ENCODE data around the gene NNMT. TPM values are rescaled to one million over a fixed set of nuclear protein-coding genes. Genes with fewer than 3 reads are reported as not detected.
A peak's percentile ranks its signal among the peaks of the same experiment; 100 is the strongest.

Gene NNMT
- total RNA-seq (2021): not detected in 2 replicates
- Bru-seq, nascent RNA: percentile 12 among the genes with signal in this experiment
- percentile 8 among the genes with signal in this experiment for BruChase-seq, experiment 1, labeled RNA remaining after a 2-hour chase
- percentile 12 among the genes with signal in this experiment for BruChase-seq, experiment 2, labeled RNA remaining after a 6-hour chase
- long read RNA-seq: 0 reads

DNA sequence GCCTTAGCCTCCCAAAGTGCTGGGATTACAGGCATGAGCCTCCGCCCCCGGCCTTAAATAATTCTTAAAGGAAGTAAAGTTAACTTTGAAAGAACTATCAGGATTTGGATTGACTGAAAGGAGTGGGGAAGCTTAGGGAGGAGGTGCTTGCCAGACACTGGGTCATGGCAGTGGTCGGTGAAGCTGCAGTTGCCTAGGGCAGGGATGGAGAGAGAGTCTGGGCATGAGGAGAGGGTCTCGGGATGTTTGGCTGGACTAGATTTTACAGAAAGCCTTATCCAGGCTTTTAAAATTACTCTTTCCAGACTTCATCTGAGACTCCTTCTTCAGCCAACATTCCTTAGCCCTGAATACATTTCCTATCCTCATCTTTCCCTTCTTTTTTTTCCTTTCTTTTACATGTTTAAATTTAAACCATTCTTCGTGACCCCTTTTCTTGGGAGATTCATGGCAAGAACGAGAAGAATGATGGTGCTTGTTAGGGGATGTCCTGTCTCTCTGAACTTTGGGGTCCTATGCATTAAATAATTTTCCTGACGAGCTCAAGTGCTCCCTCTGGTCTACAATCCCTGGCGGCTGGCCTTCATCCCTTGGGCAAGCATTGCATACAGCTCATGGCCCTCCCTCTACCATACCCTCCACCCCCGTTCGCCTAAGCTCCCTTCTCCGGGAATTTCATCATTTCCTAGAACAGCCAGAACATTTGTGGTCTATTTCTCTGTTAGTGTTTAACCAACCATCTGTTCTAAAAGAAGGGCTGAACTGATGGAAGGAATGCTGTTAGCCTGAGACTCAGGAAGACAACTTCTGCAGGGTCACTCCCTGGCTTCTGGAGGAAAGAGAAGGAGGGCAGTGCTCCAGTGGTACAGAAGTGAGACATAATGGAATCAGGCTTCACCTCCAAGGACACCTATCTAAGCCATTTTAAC lies at the start of gene NNMT:
Gene NNMT (plus strand): TSS at position 724 of the 929 bp plus-strand sequence. CDS start 158 bp downstream, at position 882.
- no peaks in the 10 kb centered on the region; the same call in 1 of the 2 replicates for H4K20me1 ChIP-seq (ENCODE audit: insufficient read depth)
- intact Hi-C loops (cut with micrococcal nuclease; ENCODE audit: unreplicated experiment): no loop called here
- no peak within 1 kb of the TSS for H3K4me3 ChIP-seq
- H3F3A ChIP-seq (ENCODE audit: insufficient read depth, low read depth): no peaks in the 10 kb centered on the region
- no peaks in the 10 kb centered on the region for H3K9me2 ChIP-seq (ENCODE audit: insufficient read depth)
- no peaks in the 10 kb centered on the region for H3K36me3 ChIP-seq (ENCODE audit: low read depth)
- no peak within 1 kb of the TSS for H2AFZ ChIP-seq
- H3K79me2 ChIP-seq (ENCODE audit: low read depth): no peaks in the 10 kb centered on the region
- TF ChIP-seq, protein P1, sequence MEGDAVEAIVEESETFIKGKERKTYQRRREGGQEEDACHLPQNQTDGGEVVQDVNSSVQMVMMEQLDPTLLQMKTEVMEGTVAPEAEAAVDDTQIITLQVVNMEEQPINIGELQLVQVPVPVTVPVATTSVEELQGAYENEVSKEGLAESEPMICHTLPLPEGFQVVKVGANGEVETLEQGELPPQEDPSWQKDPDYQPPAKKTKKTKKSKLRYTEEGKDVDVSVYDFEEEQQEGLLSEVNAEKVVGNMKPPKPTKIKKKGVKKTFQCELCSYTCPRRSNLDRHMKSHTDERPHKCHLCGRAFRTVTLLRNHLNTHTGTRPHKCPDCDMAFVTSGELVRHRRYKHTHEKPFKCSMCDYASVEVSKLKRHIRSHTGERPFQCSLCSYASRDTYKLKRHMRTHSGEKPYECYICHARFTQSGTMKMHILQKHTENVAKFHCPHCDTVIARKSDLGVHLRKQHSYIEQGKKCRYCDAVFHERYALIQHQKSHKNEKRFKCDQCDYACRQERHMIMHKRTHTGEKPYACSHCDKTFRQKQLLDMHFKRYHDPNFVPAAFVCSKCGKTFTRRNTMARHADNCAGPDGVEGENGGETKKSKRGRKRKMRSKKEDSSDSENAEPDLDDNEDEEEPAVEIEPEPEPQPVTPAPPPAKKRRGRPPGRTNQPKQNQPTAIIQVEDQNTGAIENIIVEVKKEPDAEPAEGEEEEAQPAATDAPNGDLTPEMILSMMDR (conservative IDR thresholded peaks at IDR 0.05): no peak
- no peak for TF ChIP-seq EZH2 (IDR thresholded peaks at IDR 0.05; ENCODE audit: low read depth)
- no peak within 1 kb of the TSS for H3K27ac ChIP-seq
- no peak for DNase-seq
- peaks cover 4% of the 10 kb centered on the region; the same call in 1 of the 2 replicates for H3K27me3 ChIP-seq (ENCODE audit: insufficient read depth, low read depth)
- peaks cover 5% of the 10 kb centered on the region; the same call in 1 of the 2 replicates for H3K4me1 ChIP-seq (replicated peaks; ENCODE audit: insufficient read depth)
- POLR2A ChIA-PET (ENCODE audit: unreplicated experiment): no interaction called here
- peak within 1 kb of the TSS; percentile 46; the same call in 1 of the 2 replicates for H3K4me2 ChIP-seq
- BruUV-seq (replicated peaks): no TSS peak
- no peaks in the 10 kb centered on the region; the same call in 1 of the 2 replicates for H3K9me3 ChIP-seq (ENCODE audit: insufficient read depth, low read depth)
- CTCF ChIA-PET: no interaction called here

- BruUV-seq (replicated peaks): no TSS peak
- CTCF ChIA-PET: no interaction called here
- no peaks in the 10 kb centered on the region for H3K4me1 ChIP-seq (replicated peaks; ENCODE audit: insufficient read depth)
- H3K9me2 ChIP-seq (ENCODE audit: insufficient read depth): no peaks in the 10 kb centered on the region
- H3K9me3 ChIP-seq (ENCODE audit: insufficient read depth, low read depth): no peaks in the 10 kb centered on the region
- no peak overlapping the region for H3K27ac ChIP-seq
- H3F3A ChIP-seq (ENCODE audit: insufficient read depth, low read depth): no peaks in the 10 kb centered on the region
- intact Hi-C loops (cut with micrococcal nuclease; ENCODE audit: unreplicated experiment): no loop called here
- no peak overlapping the region for H3K4me3 ChIP-seq
- peaks cover 92% of the 10 kb centered on the region for H3K27me3 ChIP-seq (ENCODE audit: insufficient read depth, low read depth)
- no peaks in the 10 kb centered on the region for H3K79me2 ChIP-seq (ENCODE audit: low read depth)
- no peak overlapping the region for H2AFZ ChIP-seq
- POLR2A ChIA-PET (ENCODE audit: unreplicated experiment): interaction anchor here (0.5 kb wide), 1 partner anchor 545 kb away, joined by 3 read pairs; no protein-coding TSS in a partner anchor
- TF ChIP-seq EZH2 (IDR thresholded peaks at IDR 0.05; ENCODE audit: low read depth): no peak
- TF ChIP-seq, protein P1 (conservative IDR thresholded peaks at IDR 0.05): no peak
- no peak overlapping the region for H3K4me2 ChIP-seq
- no peaks in the 10 kb centered on the region for H4K20me1 ChIP-seq (ENCODE audit: insufficient read depth)
- DNase-seq: no peak
- no peaks in the 10 kb centered on the region for H3K36me3 ChIP-seq (ENCODE audit: low read depth)
Measured at GRCh38 chr11:114247070-114247789, 49.0 kb upstream of the NNMT start.

GRCh38 chr11:114250180-114250579 lies 46.0 kb upstream of the NNMT start:
- peaks cover 90% of the 10 kb centered on the region for H3K27me3 ChIP-seq (ENCODE audit: insufficient read depth, low read depth)
- CTCF ChIA-PET: no interaction called here
- BruUV-seq (replicated peaks): no TSS peak
- POLR2A ChIA-PET (ENCODE audit: unreplicated experiment): no interaction called here
- H3K9me3 ChIP-seq (ENCODE audit: insufficient read depth, low read depth): no peaks in the 10 kb centered on the region
- H3K9me2 ChIP-seq (ENCODE audit: insufficient read depth): no peaks in the 10 kb centered on the region
- no peak overlapping the region for H3K4me3 ChIP-seq
- no peaks in the 10 kb centered on the region for H3K79me2 ChIP-seq (ENCODE audit: low read depth)
- H4K20me1 ChIP-seq (ENCODE audit: insufficient read depth): no peaks in the 10 kb centered on the region
- H3K36me3 ChIP-seq (ENCODE audit: low read depth): no peaks in the 10 kb centered on the region
- intact Hi-C loops (cut with micrococcal nuclease; ENCODE audit: unreplicated experiment): no loop called here
- no peak overlapping the region for H3K27ac ChIP-seq
- no peak overlapping the region for H3K4me2 ChIP-seq
- TF ChIP-seq, protein P1 (conservative IDR thresholded peaks at IDR 0.05): no peak
- no peak for TF ChIP-seq EZH2 (IDR thresholded peaks at IDR 0.05; ENCODE audit: low read depth)
- H3K4me1 ChIP-seq (replicated peaks; ENCODE audit: insufficient read depth): no peaks in the 10 kb centered on the region
- no peak overlapping the region for H2AFZ ChIP-seq
- DNase-seq: no peak
- no peaks in the 10 kb centered on the region for H3F3A ChIP-seq (ENCODE audit: insufficient read depth, low read depth)

Data from PC-9 (cell line).